Brain microvascular endothelial cell (primary cell): Measurements from ENCODE around the gene UQCC3.

Experiments
- DNase-seq: peaks from one replicate; pipeline ENCODE4 v3.0.0-alpha.2; 2020
- H3K27ac ChIP-seq: fragments of 250-450 bp; sonication (Bioruptor Pico); 2 replicates; pipeline ENCODE4 v1.5.1; 2020; ENCODE audit warnings: mild to moderate bottlenecking, moderate library complexity
- H3K27me3 ChIP-seq: fragments of 250-450 bp; sonication (Bioruptor Pico); replicated peaks from 2 replicates; pipeline ENCODE4 v1.5.1; 2020; ENCODE audit warnings: mild to moderate bottlenecking
- H3K36me3 ChIP-seq: fragments of 250-450 bp; sonication (Bioruptor Pico); replicated peaks from 2 replicates; pipeline ENCODE4 v1.5.1; 2020; ENCODE audit warnings: mild to moderate bottlenecking
- H3K4me3 ChIP-seq: 2 replicates; pipeline ENCODE4 v1.5.1; 2011; ENCODE audit warnings: low read depth, mild to moderate bottlenecking, control low read depth, low read length, moderate library complexity
- in situ Hi-C: cut with HindIII; loops from 2 replicates; pipeline ENCODE4 v1.10.0; 2017; ENCODE audit warnings: low sequenced_read_pairs, low pct_ligation_motif_present
- TF ChIP-seq, protein P1 (sequence below): IDR thresholded peaks from 2 replicates; pipeline ENCODE4 v1.5.1; 2011; ENCODE audit warnings: low read depth, mild to moderate bottlenecking, moderate library complexity, low read length, control low read depth, inconsistent platforms; ENCODE audit errors: missing control alignments

UQCC3 gene, protein sequence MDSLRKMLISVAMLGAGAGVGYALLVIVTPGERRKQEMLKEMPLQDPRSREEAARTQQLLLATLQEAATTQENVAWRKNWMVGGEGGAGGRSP

GRCh38 chr11:62671608-62672389 is at the start of gene UQCC3, which contains the start of gene LBHD1:
Gene UQCC3 (plus strand): TSS chr11:62671673. CDS start chr11:62671746, 73 bp downstream.
Gene LBHD1 (minus strand): TSS chr11:62672267. CDS start chr11:62670031, 2,236 bp downstream.
- TF ChIP-seq, protein P1, sequence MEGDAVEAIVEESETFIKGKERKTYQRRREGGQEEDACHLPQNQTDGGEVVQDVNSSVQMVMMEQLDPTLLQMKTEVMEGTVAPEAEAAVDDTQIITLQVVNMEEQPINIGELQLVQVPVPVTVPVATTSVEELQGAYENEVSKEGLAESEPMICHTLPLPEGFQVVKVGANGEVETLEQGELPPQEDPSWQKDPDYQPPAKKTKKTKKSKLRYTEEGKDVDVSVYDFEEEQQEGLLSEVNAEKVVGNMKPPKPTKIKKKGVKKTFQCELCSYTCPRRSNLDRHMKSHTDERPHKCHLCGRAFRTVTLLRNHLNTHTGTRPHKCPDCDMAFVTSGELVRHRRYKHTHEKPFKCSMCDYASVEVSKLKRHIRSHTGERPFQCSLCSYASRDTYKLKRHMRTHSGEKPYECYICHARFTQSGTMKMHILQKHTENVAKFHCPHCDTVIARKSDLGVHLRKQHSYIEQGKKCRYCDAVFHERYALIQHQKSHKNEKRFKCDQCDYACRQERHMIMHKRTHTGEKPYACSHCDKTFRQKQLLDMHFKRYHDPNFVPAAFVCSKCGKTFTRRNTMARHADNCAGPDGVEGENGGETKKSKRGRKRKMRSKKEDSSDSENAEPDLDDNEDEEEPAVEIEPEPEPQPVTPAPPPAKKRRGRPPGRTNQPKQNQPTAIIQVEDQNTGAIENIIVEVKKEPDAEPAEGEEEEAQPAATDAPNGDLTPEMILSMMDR: no peak
- peak; percentile 77 for DNase-seq
- Histone ChIP-seq H3K36me3 (peaks cover 13% of the 10 kb centered on the region), H3K4me3 (peak within 1 kb of the TSS; percentile 85), H3K27ac (peak within 1 kb of the TSS; percentile 78), H3K27me3 (no peaks in the 10 kb centered on the region)
- in situ Hi-C loops: no loop called here

GRCh38 chr11:62622476-62623089 is 48.9 kb upstream of the UQCC3 start:
- DNase-seq: no peak
- Histone ChIP-seq H3K36me3 (peaks cover 24% of the 10 kb centered on the region), H3K4me3 (no peak overlapping the region), H3K27ac (peak overlapping the region; percentile 40), H3K27me3 (no peaks in the 10 kb centered on the region)
- in situ Hi-C loops: no loop called here
- TF ChIP-seq, protein P1: no peak

GRCh38 chr11:62627713-62628112 is 43.8 kb upstream of the UQCC3 start:
- Histone ChIP-seq H3K4me3 (no peak overlapping the region), H3K27ac (no peak overlapping the region), H3K27me3 (no peaks in the 10 kb centered on the region), H3K36me3 (peaks cover 68% of the 10 kb centered on the region)
- TF ChIP-seq, protein P1: peak; percentile 24
- no peak for DNase-seq
- in situ Hi-C loops: no loop called here

GRCh38 chr11:62632492-62632891 is 39.0 kb upstream of the UQCC3 start:
- no peaks in the 10 kb centered on the region for H3K27me3 ChIP-seq
- TF ChIP-seq, protein P1: no peak
- no peak overlapping the region for H3K27ac ChIP-seq
- no peak overlapping the region for H3K4me3 ChIP-seq
- in situ Hi-C loops: no loop called here
- H3K36me3 ChIP-seq: peaks cover 83% of the 10 kb centered on the region
- DNase-seq: no peak

GRCh38 chr11:62644220-62644619 is 27.3 kb upstream of the UQCC3 start:
- TF ChIP-seq, protein P1: no peak
- DNase-seq: no peak
- Histone ChIP-seq H3K4me3 (no peak overlapping the region), H3K36me3 (peaks cover 40% of the 10 kb centered on the region), H3K27me3 (no peaks in the 10 kb centered on the region), H3K27ac (no peak overlapping the region)
- in situ Hi-C loops: no loop called here

DNA sequence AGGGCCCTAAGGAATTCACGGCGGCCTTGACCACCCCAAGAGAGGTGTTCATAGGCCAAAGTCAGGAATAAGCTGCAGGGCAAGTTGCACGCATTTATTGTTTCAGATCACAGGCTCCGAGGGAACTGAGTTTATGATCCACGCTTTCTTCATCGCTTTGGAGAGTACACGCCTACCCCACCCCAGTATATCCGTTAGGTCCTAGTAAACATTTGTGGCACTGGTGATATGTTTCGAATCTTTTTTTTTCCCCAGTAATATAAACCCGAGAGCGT is 25.9 kb upstream of the UQCC3 start:
- Histone ChIP-seq H3K36me3 (peaks cover 39% of the 10 kb centered on the region), H3K4me3 (peak overlapping the region; percentile 89), H3K27me3 (no peaks in the 10 kb centered on the region), H3K27ac (peak overlapping the region; percentile 91)
- in situ Hi-C loops: no loop called here
- no peak for DNase-seq
- TF ChIP-seq, protein P1: no peak
